Panc1 (cell line): ENCODE data around the gene PC. TPM values are rescaled to one million over a fixed set of nuclear protein-coding genes. Genes with fewer than 3 reads are reported as not detected.
"Not testable (repeated sequence)": the region's sequence is repeated elsewhere in the genome, so short reads cannot be mapped to it uniquely, and the experiment has no call there.

ENCODE experiments used
- ATAC-seq: fragments of 200-7000 bp; cut with Tn5 transposase; 2 replicates; pipeline ENCODE4 v1.9.1; 2020; ENCODE audit warnings: mild to moderate bottlenecking, moderate library complexity
- BruUV-seq: library from RNA; stranded (reverse); fragments of 400-500 nt; replicated peaks from 2 replicates; lab custom pipeline; 2021; lab: Mats Ljungman, UMichigan
- CTCF ChIA-PET: fragments of 300-600 bp; sonication (Branson Sonifier 250); formaldehyde crosslinking; loops from one replicate; lab custom pipeline; 2022; ENCODE audit warnings: antibody characterized with exemption; lab: Charles Lee
- POLR2A ChIA-PET: fragments of 300-600 bp; sonication (Branson Sonifier 250); formaldehyde crosslinking; loops from one replicate; lab custom pipeline; 2022; ENCODE audit warnings: antibody characterized with exemption; lab: Charles Lee
- DNase-seq: peaks from one replicate; pipeline ENCODE4 v3.0.0-alpha.2; 2010; ENCODE audit warnings: low read depth, low spot score
- H3K27ac ChIP-seq: 2 replicates; pipeline ENCODE4 v1.5.1; 2011; ENCODE audit warnings: mild to moderate bottlenecking, low read length, inconsistent platforms
- H3K27me3 ChIP-seq: fragments of 200-500 bp; sonication (Bioruptor generic); 2 replicates; pipeline ENCODE4 v1.6.0; 2014; ENCODE audit warnings: low read length, inconsistent platforms; ENCODE audit not compliant: control insufficient read depth, insufficient read depth
- H3K36me3 ChIP-seq: fragments of 200-500 bp; sonication (Bioruptor generic); 2 replicates; pipeline ENCODE4 v1.5.1; 2014; ENCODE audit warnings: inconsistent platforms, mild to moderate bottlenecking, low read length, moderate library complexity; ENCODE audit not compliant: control insufficient read depth, insufficient read depth
- H3K4me1 ChIP-seq: 2 replicates; pipeline ENCODE4 v1.5.1; 2011; ENCODE audit warnings: inconsistent platforms, mild to moderate bottlenecking, low read length, moderate library complexity; ENCODE audit not compliant: control insufficient read depth, insufficient read depth
- H3K4me3 ChIP-seq, 2 experiments: 2 replicates each; pipeline ENCODE4 v1.5.1; 2011 to 2012; ENCODE audit warnings: low read depth in 2 of 2, low read length in 2 of 2, mild to moderate bottlenecking in 2 of 2, inconsistent platforms in 1 of 2, moderate library complexity in 1 of 2
- H3K9me3 ChIP-seq: fragments of 200-500 bp; sonication (Bioruptor generic); 2 replicates; pipeline ENCODE4 v1.5.1; 2014; ENCODE audit warnings: low read depth, mild to moderate bottlenecking, inconsistent platforms, low read length, moderate library complexity; ENCODE audit not compliant: control insufficient read depth, insufficient read depth
- POLR2AphosphoS5 ChIP-seq: IDR thresholded peaks from 2 replicates; pipeline ENCODE4 v1.6.1; 2012; ENCODE audit warnings: mild to moderate bottlenecking, low read depth, low read length, moderate library complexity
- REST ChIP-seq, 2 experiments: IDR thresholded peaks; 2 replicates each; pipeline ENCODE4 v1.6.1; 2011 to 2012; ENCODE audit warnings: low read depth in 2 of 2, control low read depth in 1 of 2, low read length in 1 of 2, mild to moderate bottlenecking in 1 of 2, moderate library complexity in 1 of 2; ENCODE audit not compliant: insufficient read depth in 1 of 2
- SIN3A ChIP-seq: IDR thresholded peaks from 2 replicates; pipeline ENCODE4 v1.6.1; 2012; ENCODE audit warnings: low read depth, mild to moderate bottlenecking, low read length, moderate library complexity, borderline replicate concordance; ENCODE audit not compliant: insufficient read depth
- TCF7L2 ChIP-seq: IDR thresholded peaks from 2 replicates; pipeline ENCODE4 v1.6.1; 2011; ENCODE audit warnings: mild to moderate bottlenecking, low read depth, low read length, inconsistent platforms
- in situ Hi-C: cut with HindIII; loops from 2 replicates; pipeline ENCODE4 v1.10.0; 2016; ENCODE audit warnings: low sequenced_read_pairs, low pct_unique_long_range_greater_than_20kb
- intact Hi-C: fragments of 100-400 bp; cut with micrococcal nuclease; formaldehyde crosslinking; loops from one replicate; pipeline ENCODE4 v1.10.0; 2022; ENCODE audit not compliant: unreplicated experiment
- total RNA-seq: library from RNA; stranded (reverse); gene quantifications from one replicate; pipeline ENCODE4 v1.2.1, GENCODE V29; 2021; ENCODE audit not compliant: unreplicated experiment
- TF ChIP-seq, protein P1 (sequence below): fragments of 450-650 bp; IDR thresholded peaks from 2 replicates; pipeline ENCODE4 v1.5.1; 2017; ENCODE audit warnings: mild to moderate bottlenecking

The PC gene
- total RNA-seq, 1 experiment from 2014 or later, result 12.8 TPM

DNA sequence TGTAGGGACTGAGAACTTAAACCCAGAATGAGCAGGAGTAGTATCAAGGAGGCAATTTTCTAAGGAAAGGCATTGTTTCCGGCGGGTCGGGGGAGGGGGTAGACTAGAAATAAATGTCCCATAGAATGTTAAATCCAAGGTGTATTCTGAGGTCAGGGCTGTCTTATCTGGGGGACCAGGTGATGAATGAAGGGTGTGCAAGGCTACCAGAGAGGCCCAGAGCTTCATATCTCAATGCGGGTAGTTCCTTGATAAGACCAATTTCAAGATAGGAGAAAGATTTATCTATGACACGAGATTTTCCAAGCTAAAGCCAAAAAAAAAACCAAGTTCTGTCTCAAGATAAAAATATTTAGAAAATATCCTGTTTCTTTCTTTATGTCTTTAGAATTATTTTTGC is 123.2 kb downstream of the PC start:
- in situ Hi-C loops, result no loop called here

GRCh38 chr11:66834539-66834845 is 123.7 kb downstream of the PC start:
- Histone ChIP-seq H3K4me3 (no peak overlapping the region), H3K36me3 (no peaks in the 10 kb centered on the region), H3K9me3 (no peaks in the 10 kb centered on the region), H3K27me3 (no peaks in the 10 kb centered on the region), H3K27ac (no peak overlapping the region), H3K4me1 (no peaks in the 10 kb centered on the region)
- no peak for DNase-seq
- in situ Hi-C loops (no loop called here), intact Hi-C loops (loop anchor here (1.0 kb wide), 1 partner anchor 140 kb away; no protein-coding TSS in a partner anchor)
- TF ChIP-seq REST (IDR thresholded peaks at IDR 0.05; ENCODE audit: insufficient read depth in 1 of 2, low read depth in 2 of 2, low read length in 1 of 2) (no peak), SIN3A (no peak)
- TF ChIP-seq, protein P1, sequence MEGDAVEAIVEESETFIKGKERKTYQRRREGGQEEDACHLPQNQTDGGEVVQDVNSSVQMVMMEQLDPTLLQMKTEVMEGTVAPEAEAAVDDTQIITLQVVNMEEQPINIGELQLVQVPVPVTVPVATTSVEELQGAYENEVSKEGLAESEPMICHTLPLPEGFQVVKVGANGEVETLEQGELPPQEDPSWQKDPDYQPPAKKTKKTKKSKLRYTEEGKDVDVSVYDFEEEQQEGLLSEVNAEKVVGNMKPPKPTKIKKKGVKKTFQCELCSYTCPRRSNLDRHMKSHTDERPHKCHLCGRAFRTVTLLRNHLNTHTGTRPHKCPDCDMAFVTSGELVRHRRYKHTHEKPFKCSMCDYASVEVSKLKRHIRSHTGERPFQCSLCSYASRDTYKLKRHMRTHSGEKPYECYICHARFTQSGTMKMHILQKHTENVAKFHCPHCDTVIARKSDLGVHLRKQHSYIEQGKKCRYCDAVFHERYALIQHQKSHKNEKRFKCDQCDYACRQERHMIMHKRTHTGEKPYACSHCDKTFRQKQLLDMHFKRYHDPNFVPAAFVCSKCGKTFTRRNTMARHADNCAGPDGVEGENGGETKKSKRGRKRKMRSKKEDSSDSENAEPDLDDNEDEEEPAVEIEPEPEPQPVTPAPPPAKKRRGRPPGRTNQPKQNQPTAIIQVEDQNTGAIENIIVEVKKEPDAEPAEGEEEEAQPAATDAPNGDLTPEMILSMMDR, result no peak; the same call in 1 of the 2 replicates
- BruUV-seq, result no TSS peak
- ChIA-PET CTCF (interaction anchor here (0.6 to 1.3 kb wide), 3 partner anchors 114 to 241 kb away, joined by 3 to 5 read pairs (median 3); no protein-coding TSS in a partner anchor), POLR2A (no interaction called here)
- ATAC-seq, result no peak; the same call in 1 of the 2 replicates

More for the DNA sequence above, 123.2 kb downstream of the PC start:
- DNase-seq (no peak), ATAC-seq (no peak)
- H3K4me3 ChIP-seq, result no peak overlapping the region
- H3K27ac ChIP-seq, result no peak overlapping the region
- H3K36me3 ChIP-seq, result no peaks in the 10 kb centered on the region
- no TSS peak for BruUV-seq
- CTCF ChIA-PET, result interaction anchor here (0.6 to 0.7 kb wide), 2 partner anchors 131 to 241 kb away, joined by 3 to 4 read pairs; no protein-coding TSS in a partner anchor
- no peaks in the 10 kb centered on the region for H3K4me1 ChIP-seq
- POLR2A ChIA-PET, result no interaction called here
- H3K27me3 ChIP-seq, result no peaks in the 10 kb centered on the region
- intact Hi-C loops, result loop anchor here (1.0 kb wide), 1 partner anchor 141 kb away; no protein-coding TSS in a partner anchor
- TF ChIP-seq SIN3A (no peak), TCF7L2 (no peak), POLR2AphosphoS5 (no peak), REST (IDR thresholded peaks at IDR 0.05; ENCODE audit: insufficient read depth in 1 of 2, low read depth in 2 of 2, low read length in 1 of 2) (no peak)
- TF ChIP-seq, protein P1, result no peak
- H3K9me3 ChIP-seq, result no peaks in the 10 kb centered on the region

DNA sequence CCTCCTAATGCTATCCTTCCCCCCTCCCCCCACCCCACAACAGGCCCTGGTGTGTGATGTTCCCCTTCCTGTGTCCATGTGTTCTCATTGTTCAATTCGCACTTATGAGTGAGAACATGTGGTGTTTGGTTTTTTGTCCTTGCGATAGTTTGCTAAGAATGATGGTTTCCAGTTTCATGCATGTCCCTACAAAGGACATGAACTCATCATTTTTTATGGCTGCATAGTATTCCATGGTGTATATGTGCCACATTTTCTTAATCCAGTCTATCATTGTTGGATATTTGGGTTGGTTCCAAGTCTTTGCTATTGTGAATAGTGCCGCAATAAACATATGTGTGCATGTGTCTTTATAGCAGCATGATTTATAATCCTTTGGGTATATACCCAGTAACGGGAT is 133.6 kb downstream of the PC start:
- H3K27ac ChIP-seq, H3K4me3 ChIP-seq, H3K36me3 ChIP-seq, H3K4me1 ChIP-seq, ATAC-seq, DNase-seq, POLR2A ChIA-PET, H3K27me3 ChIP-seq, in situ Hi-C loops, CTCF ChIA-PET, intact Hi-C loops, H3K9me3 ChIP-seq, BruUV-seq: not testable (repeated sequence)
